Tibial artery (tissue), 4 donors: ENCODE measurements around the gene PDLIM3.

Experiments
- DNase-seq, 2 donors: peaks; one replicate each; pipeline ENCODE4 v3.0.0-alpha.2; 2019
- H3K27ac ChIP-seq, 2 donors: fragments of 200-600 bp; sonication (generic) in 1 of 2; 1 replicate in 1 of 2; 2 replicates in 1 of 2; pipeline ENCODE4 v1.5.1; 2018 to 2019; ENCODE audit warnings: mild to moderate bottlenecking in 1 of 2
- H3K27me3 ChIP-seq, 2 donors: fragments of 200-600 bp; sonication (generic) in 1 of 2; one replicate each; pipeline versions ENCODE4 v1.5.1 to v1.6.0; 2016 to 2019
- H3K36me3 ChIP-seq, 3 donors: fragments of 200-600 bp; sonication (generic) in 2 of 3; one replicate each; pipeline ENCODE4 v1.5.1; 2016 to 2019; ENCODE audit warnings: mild to moderate bottlenecking in 2 of 3
- H3K4me1 ChIP-seq, 4 donors: fragments of 200-600 bp; sonication (generic) in 2 of 4; 1 replicate in 3 of 4; 2 replicates in 1 of 4; pipeline ENCODE4 v1.5.1; 2016 to 2019
- H3K4me3 ChIP-seq, 2 donors: fragments of 200-600 bp; sonication (generic) in 1 of 2; 1 replicate in 1 of 2; 2 replicates in 1 of 2; pipeline ENCODE4 v1.5.1; 2018 to 2019; ENCODE audit warnings: mild to moderate bottlenecking in 2 of 2
- H3K9me3 ChIP-seq, 3 donors: fragments of 200-600 bp; sonication (generic) in 1 of 3; one replicate each; pipeline ENCODE4 v1.5.1; 2016 to 2019
- CTCF ChIP-seq, 2 experiments: fragments of 200-600 bp in 1 of 2; fragments of 450-650 bp in 1 of 2; IDR thresholded peaks; one replicate each; pipeline ENCODE4 v1.5.1; 2017 to 2019; ENCODE audit warnings: antibody characterized with exemption in 2 of 2, mild to moderate bottlenecking in 1 of 2, moderate library complexity in 1 of 2
- intact Hi-C: fragments of 100-400 bp; cut with DNase I; formaldehyde crosslinking; loops from one replicate; pipeline ENCODE4 v1.15.0; 2023; ENCODE audit warnings: low total_unique reads

PDLIM3 gene

GRCh38 chr4:185534866-185535611 lies at the start of gene PDLIM3:
Gene PDLIM3, minus strand, starts transcription at chr4:185535507. Its CDS starts 73 bp downstream, at chr4:185535434.
- intact Hi-C loops: loop anchor here (5.0 kb wide), 1 partner anchor 37 kb away; no protein-coding TSS in a partner anchor
- Histone ChIP-seq H3K36me3 (no peaks in the 10 kb centered on the region), H3K27ac (peak within 1 kb of the TSS; percentile 99 to 100), H3K27me3 (no peaks in the 10 kb centered on the region), H3K4me1 (peaks cover 0 to 42% (median 6%) of the 10 kb centered on the region in 4 donors), H3K4me3 (peak within 1 kb of the TSS; percentile 93 to 98), H3K9me3 (no peaks in the 10 kb centered on the region)
- peak; percentile 57 to 91 for DNase-seq
- no peak for TF ChIP-seq CTCF (IDR thresholded peaks at IDR 0.05)

GRCh38 chr4:185583813-185584212 lies 48.5 kb upstream of the PDLIM3 start:
- Histone ChIP-seq H3K27ac (no peak overlapping the region), H3K36me3 (peaks cover 16 to 18% (median 16%) of the 10 kb centered on the region in 3 donors), H3K27me3 (no peaks in the 10 kb centered on the region), H3K4me1 (peaks cover 0 to 4% (median 0%) of the 10 kb centered on the region in 4 donors), H3K9me3 (no peaks in the 10 kb centered on the region), H3K4me3 (no peak overlapping the region)
- intact Hi-C loops: no loop called here
- TF ChIP-seq CTCF (IDR thresholded peaks at IDR 0.05): no peak
- no peak for DNase-seq

GRCh38 chr4:185582651-185583400 lies 47.5 kb upstream of the PDLIM3 start:
- H3K4me1 ChIP-seq: peaks cover 0 to under 1% (median 0%) of the 10 kb centered on the region in 4 donors
- intact Hi-C loops: no loop called here
- no peak overlapping the region for H3K4me3 ChIP-seq
- TF ChIP-seq CTCF (IDR thresholded peaks at IDR 0.05): no peak
- H3K36me3 ChIP-seq: peaks cover 11 to 18% (median 14%) of the 10 kb centered on the region in 3 donors
- H3K9me3 ChIP-seq: no peaks in the 10 kb centered on the region
- H3K27ac ChIP-seq: no peak overlapping the region
- DNase-seq: no peak
- H3K27me3 ChIP-seq: no peaks in the 10 kb centered on the region

- intact Hi-C loops: no loop called here
- peaks cover 0 to 22% (median 7%) of the 10 kb centered on the region in 4 donors for H3K4me1 ChIP-seq
Measured at GRCh38 chr4:185580699-185581098, 45.4 kb upstream of the PDLIM3 start.

GRCh38 chr4:185578284-185578683 lies 43.0 kb upstream of the PDLIM3 start:
- TF ChIP-seq CTCF (IDR thresholded peaks at IDR 0.05): no peak
- Histone ChIP-seq H3K27ac (peak overlapping the region in 1 of 2 donors; percentile 83), H3K36me3 (no peaks in the 10 kb centered on the region), H3K4me1 (peaks cover 0 to 37% (median 10%) of the 10 kb centered on the region in 4 donors), H3K9me3 (no peaks in the 10 kb centered on the region), H3K27me3 (no peaks in the 10 kb centered on the region), H3K4me3 (no peak overlapping the region)
- intact Hi-C loops: no loop called here
- DNase-seq: no peak

More at GRCh38 chr4:185580699-185581098, 45.4 kb upstream of the PDLIM3 start:
- no peak for DNase-seq
- H3K27me3 ChIP-seq: no peaks in the 10 kb centered on the region
- no peaks in the 10 kb centered on the region for H3K9me3 ChIP-seq
- no peak for TF ChIP-seq CTCF (IDR thresholded peaks at IDR 0.05)
- H3K27ac ChIP-seq: no peak overlapping the region
- peaks cover 0 to under 1% (median 0%) of the 10 kb centered on the region in 3 donors for H3K36me3 ChIP-seq
- no peak overlapping the region for H3K4me3 ChIP-seq
